ENCODE results near the gene RNF151.
A peak's percentile ranks its signal among the peaks of the same experiment; 100 is the strongest.
"Not testable (repeated sequence)": the region's sequence is repeated elsewhere in the genome, so short reads cannot be mapped to it uniquely, and the experiment has no call there.

Gene RNF151, protein sequence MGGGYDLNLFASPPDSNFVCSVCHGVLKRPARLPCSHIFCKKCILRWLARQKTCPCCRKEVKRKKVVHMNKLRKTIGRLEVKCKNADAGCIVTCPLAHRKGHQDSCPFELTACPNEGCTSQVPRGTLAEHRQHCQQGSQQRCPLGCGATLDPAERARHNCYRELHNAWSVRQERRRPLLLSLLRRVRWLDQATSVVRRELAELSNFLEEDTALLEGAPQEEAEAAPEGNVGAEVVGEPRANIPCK

DNA sequence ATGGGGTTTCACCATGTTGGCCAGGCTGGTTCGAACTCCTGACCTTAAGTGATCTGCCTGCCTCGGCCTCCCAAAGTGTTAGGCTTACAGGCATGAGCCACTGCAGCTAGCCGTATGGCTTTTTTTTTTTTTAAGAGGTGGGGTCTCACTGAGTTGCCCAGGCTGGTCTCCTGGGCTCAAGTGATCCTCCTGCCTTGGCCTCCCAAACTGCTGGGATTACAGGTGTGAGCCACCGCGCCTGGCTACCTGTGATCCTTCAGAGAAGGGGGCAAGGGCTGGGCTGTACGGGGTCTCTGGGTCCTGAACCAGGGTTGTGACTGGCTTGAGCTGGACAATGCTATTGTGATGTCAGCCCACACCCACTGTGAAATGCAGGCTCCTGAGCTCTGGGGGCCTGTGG lies at the start of gene RNF151:
RNF151 (plus strand) TSS at position 397 of the 400 bp plus-strand sequence. CDS start 26 bp downstream, outside the sequence.
- DNase-seq, result no peak

DNA sequence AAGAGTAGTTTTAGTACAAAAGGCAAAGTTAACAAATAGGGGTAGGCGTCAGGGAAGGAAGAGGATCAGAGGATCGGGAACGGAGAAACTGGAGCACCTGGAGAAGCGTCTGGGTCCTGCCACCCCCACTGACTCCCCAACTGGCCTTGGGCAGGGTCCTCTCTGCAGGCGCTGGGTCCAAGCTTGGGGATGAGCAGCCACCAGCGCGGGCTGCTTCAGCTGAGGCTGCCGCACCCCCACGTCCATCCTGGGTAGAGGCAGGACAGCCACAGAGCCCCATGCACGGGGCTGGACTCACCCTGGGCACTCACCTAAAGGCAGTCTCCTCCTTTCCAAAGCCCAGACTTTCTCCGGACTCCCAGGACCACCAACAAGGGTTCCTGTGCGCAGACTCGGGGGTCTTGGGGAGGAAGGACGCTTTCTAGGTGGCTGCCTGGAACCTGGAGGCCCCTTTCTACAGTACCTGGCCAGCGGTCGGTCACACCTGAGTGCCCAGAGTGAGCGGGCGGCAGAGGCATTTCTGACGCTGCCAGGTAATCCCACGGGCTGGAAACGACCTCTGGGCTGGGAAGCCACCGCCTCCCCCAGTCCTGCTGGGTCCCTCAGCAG lies 49.5 kb upstream of the RNF151 start:
- no peak for DNase-seq

DNA sequence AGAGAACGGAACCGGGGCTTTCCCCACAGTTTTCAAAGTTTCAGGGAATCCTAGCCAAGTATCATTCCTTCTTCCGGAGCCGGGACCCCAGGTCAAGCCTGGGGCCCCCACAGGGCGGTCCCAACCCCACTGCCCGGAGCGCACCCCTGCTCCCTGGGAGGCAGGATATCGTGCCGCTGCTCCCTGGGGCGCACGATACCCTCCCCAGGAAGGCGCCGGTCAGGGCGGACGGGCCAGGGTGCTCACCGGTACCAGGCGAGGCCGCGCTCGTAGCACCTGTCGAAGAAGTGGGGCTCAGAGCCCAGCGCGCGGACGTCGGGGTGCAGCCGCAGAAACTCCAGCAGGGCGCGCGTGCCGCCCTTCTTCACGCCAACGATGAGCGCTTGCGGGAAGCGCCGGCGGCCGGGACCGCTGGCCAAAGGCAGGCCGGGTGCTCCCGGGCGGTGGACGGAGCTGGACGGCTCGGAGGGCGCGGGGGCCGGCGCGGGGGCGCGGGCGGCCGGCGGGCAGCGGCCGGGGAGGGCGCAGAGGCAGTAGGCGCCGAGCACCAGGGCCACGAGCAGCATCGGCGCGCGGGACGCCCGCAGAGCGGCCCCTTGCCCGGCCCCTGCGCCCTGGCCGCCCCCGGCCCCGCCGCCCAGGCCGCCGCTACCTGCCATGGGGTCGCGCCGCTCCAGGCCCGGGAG lies 48.8 kb upstream of the RNF151 start:
- no peak for DNase-seq

DNA sequence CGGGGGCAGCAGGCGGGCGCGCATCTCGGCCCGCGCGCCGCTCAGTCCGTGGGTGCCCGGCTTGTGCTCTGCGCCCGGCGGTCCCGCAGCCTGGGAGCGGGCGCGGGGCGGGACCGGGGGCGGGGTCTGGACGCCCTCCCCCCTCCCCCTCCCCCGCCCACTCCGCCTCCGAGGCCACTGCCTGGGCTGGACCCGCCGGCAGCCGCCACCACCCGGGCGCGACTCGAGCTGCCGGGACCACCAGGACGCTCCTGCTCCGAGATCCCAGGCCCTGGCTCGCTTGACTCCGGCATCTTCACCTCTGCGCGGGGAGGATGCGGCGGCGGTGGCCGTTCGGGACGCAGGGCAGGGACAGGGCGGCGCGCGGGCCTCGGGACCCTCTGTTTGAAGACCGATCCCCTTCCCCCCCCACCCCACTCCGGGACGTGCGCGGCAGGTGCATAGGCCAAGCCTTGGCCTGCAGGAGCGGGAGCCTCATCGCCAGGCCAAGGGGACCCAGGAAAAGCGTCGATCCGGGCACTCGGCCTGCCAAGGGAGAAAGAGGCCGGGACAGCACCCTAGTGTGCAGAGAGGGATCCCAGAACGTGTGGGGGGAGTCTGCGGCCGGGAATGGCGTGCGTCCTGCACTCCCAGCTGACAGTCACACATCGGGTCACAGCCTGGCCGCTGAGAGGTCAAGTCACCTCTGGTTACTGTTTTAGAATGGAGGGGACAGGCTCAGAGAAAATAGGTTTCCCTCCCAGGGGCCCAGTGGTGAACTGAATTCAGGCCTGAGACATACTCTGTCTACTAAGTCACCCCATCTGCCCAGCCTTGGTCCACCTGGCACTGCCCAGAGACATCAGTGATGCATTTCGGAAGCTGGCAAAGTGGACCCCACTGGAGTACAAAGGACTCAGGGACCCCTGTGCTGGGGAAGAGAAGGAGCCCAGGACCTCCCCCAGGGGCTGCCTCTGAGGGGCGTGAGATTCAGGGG lies 48.0 kb upstream of the RNF151 start, which contains the start of gene HS3ST6:
HS3ST6 (minus strand) TSS at position 65 of the 976 bp plus-strand sequence. CDS start 92 bp downstream, outside the sequence.
- no peak for DNase-seq

DNA sequence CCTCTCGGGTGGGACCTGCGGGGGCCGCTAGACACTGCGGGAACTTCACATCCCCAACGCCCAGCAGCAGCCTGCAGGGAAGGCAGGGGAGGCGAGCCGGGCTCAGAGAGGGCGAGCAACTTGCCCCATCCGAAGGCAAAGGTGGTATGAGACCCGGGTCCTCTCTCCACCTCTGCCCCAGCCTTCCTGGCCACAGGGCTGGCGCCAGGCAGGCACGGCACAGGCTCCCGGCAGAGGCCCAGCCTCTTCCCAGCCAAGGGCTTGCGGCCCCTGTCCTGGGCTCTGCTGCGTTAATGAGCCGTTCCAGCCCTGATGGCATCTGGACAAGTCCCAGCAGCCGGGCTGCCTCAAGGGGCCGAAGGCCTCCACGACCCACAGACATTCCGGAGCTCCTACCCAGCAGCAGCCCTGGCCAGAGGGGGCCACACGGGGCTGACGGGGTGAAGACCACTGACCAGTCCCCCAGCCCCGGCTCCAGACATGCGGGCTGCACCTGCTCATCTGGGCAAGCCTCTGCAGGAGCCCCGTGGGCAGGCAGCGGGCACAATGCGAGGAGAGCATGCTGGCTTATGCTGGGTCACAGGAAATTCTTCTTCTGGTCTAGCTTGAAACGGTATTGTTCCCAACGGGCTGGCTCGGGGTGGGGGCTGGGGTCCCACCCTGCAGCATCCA lies 47.2 kb upstream of the RNF151 start:
- no peak for DNase-seq

DNA sequence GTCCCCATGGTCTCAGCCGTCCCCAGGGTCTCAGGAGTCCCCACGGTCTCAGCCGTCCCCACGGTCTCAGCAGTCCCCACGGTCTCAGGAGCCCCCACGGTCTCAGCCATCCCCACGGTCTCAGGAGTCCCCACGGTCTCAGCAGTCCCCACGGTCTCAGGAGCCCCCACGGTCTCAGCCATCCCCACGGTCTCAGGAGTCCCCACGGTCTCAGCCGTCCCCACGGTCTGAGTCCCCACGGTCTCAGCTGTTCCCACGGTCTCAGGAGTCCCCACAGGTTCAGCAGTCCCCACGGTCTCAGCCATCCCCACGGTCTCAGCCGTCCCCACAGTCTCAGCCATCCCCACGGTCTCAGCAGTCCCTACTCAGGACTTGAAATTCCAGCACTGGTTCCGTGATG lies 46.5 kb upstream of the RNF151 start:
- DNase-seq, result not testable (repeated sequence)

DNA sequence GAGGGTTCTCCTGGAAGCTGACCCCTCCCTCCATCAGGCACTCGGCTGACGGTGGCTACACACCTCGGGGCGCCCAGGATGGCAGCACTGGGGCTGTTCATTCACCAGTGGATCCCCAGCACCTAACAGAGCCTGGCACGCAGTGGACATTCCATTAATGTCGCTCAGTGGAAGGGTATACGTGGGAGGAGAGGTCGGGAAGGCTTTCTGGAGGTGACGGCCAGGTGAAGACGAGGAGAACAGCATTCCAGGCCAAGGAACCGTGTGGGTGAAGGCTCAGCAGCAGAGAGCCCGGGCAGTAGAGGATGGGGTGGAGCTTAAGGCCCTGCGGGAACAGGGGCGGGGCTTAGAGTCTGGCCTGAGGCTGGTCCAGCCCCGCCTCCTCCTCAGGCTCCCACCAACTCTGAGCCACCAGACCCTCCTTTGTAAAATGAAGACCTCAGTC lies 45.9 kb upstream of the RNF151 start:
- DNase-seq, result peak; percentile 81

DNA sequence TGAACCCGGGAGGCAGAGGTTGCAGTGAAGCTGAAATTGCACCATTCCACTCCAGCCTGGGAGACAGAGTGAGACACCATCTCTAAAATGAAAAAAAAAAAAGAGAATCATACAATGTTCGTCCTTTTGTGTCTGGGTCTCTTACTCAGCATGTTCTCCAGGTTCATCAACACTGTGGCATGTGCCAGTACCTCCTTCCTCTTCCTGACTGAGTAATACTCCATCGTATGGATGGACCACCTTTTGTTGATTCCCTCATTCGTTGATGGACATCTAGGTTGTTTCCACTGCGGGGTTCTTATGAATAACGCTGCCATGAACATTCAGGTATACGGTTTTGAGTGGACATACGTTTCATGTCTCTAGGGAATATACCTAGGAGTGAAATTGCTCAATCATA lies 44.3 kb upstream of the RNF151 start:
- no peak for DNase-seq

DNA sequence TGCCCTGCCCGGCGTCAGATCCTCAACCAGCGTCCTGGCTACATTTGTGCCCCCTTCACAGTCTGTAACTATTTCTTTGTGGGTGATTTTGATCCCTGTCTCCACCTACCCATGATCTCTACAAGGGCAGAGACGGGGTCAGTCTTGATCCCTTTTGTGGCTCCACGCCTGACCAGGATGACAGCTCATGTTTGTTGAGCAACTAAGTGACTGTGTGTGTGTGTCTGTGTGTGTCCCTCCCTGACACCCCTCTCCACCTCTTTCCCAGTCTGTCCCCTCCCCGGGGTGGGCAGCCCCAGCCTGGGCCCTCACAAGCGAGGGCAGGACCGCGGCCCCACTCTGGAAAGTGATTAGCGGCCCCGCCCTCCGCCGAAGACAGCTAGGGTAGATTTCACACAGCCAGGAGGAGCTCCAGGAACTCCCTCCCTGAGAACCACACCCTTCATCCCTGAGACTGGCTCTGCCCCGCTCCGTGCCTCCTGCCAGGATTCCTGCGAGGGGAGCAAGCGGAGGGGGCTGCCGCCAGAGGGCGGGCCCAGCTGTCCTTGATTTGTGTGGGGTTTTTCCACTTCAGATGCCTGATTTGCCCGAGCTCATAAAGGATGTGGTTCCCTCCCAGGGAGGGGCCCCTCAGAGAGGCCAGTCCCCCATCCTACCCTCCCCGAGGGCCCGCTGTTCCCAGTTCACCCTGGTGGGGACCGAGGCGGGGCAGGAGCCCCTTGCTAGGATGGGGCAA lies 43.2 kb upstream of the RNF151 start:
- no peak for DNase-seq

DNA sequence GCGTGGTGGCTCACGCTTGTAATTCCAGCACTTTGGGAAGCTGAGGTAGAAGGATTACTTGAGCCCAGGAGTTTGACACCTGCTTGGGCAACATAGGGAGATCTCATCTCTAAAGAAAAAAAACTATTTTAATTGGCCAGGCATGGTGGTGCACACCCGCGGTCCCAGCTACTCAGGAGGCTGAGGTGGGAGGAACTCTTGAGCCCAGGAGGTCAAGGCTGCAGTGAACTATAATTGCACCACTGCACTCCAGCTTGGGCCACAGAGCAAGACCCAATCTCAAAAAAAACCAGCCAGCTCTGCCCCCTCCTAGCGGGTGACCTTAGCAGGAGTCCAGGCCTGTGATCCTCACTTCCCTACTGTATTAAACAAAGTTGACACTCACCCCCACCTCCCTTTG lies 42.6 kb upstream of the RNF151 start:
- DNase-seq, result no peak

DNA sequence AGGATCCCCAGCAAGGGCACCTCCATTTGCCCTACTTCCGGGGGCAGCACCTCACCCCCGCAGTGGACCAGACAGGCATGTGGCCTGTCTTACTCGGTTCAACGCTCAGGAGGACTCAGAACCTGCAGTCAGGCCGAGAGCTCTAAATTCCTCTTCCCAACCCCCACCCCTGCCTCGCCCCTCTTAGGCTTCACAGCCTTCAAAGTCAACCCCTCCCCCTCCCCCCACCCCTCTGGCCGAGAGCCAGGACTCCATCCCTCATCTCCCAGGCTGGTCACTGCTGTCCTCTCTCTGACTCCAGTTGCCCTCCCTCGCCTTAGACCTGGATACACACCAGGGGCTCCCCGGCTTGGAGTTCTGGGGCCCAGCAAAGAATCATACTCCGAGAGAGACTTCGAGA lies 40.4 kb upstream of the RNF151 start:
- no peak for DNase-seq

DNA sequence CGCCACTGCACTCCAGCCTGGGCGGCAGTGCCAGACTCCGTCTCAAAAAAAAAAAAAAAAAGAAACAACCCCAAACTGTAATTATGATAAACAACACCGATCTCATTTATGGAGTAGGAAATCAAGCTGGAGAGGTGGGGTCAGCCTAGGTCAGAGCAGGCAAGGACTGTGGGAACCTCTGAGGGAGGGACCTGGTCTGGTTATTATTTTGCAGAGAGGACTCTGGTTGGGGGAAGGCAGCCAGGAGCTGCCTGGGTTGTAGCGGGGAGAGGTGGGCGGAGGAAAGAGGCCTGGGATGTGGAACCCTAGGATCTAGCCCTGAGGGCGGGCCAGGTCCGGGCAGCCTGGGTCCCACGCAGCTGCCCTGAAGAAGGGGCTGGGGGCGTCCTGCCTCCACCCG lies 37.6 kb upstream of the RNF151 start:
- peak; percentile 43 for DNase-seq

DNA sequence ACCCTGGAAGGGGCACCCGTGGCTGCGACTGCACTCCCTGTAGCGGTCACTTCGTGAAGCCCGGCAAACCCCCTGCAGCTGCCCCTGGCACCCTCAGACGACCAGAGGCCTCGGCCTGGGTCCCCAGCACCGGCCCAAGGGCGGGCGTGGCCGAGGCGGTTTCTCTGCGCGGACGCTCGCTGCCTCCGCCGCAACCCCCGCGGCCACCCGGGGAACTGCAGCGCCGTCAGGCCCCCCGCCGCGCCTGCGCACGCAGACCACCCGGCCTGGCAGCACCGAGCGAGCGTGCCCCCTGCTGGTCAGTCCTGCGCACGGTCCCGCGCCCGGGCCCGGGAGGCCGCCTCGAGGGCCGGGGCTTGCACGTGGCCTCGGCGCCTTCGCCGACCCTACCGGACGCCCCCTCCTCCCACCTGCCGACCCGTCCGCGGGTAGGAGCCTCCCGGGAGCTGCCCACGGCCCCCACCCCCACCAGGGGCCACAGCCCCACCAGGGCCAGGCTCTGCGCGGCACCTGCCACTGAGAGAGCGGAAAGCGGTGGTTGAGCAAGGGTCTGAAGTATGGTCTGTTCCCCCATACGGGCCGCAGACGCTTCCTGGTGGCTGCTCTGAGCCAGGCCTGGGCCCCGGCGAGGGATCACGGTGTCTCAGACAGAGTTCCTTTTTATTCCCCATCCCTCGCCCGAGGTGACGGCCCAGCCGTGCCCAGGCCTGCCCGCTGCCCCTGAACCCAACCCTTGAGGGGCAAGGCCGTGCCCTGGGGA lies 36.9 kb upstream of the RNF151 start:
- peak; percentile 94 for DNase-seq

DNA sequence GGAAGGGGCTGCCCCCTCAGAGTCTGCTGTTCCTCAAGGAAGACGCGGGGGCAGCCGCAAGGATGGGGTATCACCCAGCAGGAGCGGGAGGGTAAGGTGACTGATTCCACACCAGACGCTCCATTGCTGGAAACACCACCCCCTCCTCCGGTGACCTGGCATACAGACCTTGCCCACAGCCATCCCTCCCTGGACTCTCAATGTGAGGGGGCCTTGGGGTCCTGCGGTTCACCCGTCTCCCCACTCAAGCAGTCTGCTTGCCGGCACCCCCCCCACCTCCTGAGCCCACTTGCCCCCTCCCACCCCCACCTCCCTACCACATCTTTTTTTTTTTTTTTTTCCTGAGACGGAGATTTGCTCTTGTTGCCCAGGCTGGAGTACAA lies 36.3 kb upstream of the RNF151 start:
- no peak for DNase-seq

DNA sequence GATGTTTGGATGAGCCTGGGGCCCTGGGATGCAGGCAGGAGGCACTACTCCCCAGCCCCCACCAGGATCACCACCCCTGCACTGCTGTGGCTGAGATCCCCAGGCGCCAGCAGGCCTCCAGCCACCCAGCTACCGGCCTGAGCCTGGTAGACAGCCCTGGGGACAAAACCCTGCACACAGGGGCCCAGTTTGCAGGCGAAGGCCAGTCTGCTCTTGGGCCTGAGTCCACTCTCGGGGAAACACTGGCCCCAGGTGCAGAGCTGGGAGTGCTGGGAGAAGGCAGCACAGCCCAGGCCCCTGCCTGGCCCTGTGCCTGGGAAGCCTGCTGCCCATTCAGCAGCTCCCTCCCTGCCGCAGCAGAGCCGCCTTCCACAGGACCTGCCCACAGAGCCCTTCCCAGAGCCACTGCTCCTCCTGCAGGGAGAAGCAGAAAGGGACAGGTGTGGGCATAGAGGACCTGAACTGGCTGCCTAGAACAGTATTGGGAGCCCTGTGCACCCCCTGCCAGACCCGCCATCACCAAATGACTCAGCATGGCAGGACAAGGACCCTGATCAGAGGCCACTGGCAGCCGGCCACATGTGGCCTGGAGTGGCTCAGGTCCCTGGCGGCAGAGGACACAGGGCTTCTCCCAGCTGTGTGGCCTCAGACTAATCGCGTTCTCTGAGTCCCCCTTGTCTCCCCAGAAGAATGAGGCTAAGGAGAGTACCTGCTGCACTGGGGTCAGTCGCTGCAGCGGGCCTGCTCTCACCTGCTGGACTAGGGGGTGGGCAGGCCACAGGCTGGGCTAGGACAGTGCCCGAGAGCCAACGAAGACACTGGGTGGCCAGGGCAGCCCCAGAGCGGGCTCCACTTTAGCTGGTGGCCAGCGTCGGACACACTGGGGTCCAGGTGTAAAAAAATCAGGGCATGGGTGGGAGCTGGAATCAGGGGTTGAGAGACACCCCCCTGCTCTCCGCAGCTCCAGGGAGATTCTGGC lies 34.3 kb upstream of the RNF151 start:
- peak; percentile 69 for DNase-seq

DNA sequence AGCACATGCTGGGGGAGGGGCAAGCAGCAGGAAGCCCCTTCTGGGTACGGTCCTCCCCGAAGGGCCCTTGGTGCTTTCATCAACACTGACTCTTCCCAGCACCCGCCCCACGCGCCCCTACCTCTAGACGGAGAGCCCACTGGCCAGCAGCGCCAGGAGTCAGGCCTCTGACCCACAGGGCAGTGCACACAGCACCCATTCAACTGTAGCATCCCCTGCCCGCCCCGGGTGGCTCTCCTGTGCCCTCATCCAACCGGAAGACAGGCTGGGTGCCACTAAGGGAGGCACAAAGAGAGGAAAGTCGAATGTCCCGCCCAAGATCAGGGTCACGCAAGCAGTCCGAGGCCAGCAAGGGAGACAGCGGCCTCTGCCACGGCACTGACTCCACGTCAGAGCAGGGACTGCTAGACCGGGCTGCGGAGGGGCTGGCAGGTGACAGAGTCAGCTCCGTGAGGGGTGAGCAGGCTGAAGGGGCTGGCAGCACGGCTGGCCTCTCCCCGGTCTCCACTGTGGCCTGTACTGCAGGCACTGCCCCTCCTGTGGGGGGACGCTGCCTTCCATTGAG lies 33.5 kb upstream of the RNF151 start:
- no peak for DNase-seq

DNA sequence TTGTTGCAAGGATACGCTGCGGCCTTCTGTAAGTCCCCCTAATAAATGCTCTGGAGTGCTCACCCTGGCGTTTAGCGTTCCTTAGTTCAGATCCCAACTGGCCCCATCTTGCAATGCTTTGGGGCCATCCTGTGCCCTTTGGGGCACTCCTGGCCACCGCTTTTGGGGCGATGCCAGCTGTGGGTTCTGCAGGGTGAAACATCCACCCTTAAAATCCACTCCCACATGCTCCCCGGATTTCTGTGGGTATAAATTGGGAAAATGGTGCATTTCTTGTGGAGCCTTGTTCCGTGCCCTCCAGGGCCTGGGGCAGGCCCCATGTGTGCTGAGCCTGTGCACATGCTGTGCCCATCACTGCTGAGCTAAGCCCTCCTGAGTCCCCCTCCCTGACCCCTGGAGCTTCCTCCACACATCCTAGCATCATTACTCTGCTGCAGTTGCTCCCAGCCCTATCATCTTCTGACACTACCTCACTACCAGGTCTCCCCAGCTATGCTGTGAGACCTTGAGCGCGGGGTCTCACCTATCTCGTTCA lies 29.6 kb upstream of the RNF151 start:
- no peak for DNase-seq

DNA sequence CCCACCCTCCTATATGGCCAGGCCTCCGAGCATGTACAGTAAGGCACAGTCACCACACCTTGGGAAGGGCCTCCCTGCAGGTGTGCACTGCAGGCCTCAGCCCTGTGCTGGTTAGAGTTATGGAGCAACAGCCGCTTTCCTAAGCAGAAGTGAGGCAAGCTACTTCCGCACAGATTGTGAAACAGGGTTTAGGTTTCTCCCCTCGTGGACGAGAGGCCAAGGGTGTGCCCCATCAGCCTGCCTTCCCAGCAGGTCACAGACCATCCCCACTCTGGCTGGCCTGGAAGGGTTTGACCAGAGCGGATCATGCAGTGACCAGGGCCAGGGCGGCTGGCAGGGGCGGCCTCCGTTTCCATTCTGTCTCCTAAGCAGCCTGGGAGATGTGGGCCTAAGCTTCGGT lies 28.3 kb upstream of the RNF151 start:
- no peak for DNase-seq

DNA sequence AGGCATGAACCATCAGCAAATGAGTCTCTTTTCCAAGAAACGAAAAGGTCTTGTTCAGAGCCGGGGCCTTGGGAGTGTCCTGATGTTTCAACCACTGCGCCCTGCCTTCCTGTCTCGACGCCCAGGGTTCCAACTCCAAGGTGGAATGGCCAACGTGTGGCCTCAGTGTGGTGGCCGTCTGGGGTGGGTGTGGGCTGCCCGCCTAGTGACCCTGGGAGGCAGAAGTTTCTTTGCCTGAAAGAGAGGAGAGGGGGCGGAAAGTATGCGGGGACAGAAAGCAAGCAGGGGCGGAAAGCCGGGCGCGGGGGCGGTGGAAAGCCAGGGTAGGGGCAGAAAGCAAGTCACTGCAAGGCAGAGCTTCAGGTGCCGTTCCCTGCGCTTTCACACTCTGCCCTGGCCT lies 27.7 kb upstream of the RNF151 start:
- no peak for DNase-seq
